T-helper 2 cell treated with Interferon-gamma antibody and Interleukin-4, amounts not matched to agents 5 μg/mL and 100 μg/mL, for 36 hours (primary cell): Measurements from ENCODE around the gene B3GAT3.
"Not testable (repeated sequence)": the region's sequence is repeated elsewhere in the genome, so short reads cannot be mapped to it uniquely, and the experiment has no call there.

ENCODE experiments used
- DNase-seq: peaks from one replicate; pipeline ENCODE4 v3.0.0; 2021; ENCODE audit warnings: low spot score
- H3K27ac Mint-ChIP-seq: one replicate; pipeline ENCODE4 v1.8.0; 2021; ENCODE audit warnings: mild to moderate bottlenecking, mixed read lengths
- H3K27me3 Mint-ChIP-seq: one replicate; pipeline ENCODE4 v1.8.0; 2021; ENCODE audit warnings: low read depth, mixed read lengths
- H3K36me3 Mint-ChIP-seq: one replicate; pipeline ENCODE4 v1.8.0; 2021; ENCODE audit warnings: low read depth, mixed read lengths
- H3K4me1 Mint-ChIP-seq: one replicate; pipeline ENCODE4 v1.8.0; 2021; ENCODE audit warnings: low read depth, mixed read lengths
- H3K4me3 Mint-ChIP-seq: one replicate; pipeline ENCODE4 v1.8.0; 2022; ENCODE audit warnings: mild to moderate bottlenecking, moderate library complexity, mixed read lengths
- H3K9me3 Mint-ChIP-seq: one replicate; pipeline ENCODE4 v1.8.0; 2021; ENCODE audit warnings: mixed read lengths

The B3GAT3 gene

DNA sequence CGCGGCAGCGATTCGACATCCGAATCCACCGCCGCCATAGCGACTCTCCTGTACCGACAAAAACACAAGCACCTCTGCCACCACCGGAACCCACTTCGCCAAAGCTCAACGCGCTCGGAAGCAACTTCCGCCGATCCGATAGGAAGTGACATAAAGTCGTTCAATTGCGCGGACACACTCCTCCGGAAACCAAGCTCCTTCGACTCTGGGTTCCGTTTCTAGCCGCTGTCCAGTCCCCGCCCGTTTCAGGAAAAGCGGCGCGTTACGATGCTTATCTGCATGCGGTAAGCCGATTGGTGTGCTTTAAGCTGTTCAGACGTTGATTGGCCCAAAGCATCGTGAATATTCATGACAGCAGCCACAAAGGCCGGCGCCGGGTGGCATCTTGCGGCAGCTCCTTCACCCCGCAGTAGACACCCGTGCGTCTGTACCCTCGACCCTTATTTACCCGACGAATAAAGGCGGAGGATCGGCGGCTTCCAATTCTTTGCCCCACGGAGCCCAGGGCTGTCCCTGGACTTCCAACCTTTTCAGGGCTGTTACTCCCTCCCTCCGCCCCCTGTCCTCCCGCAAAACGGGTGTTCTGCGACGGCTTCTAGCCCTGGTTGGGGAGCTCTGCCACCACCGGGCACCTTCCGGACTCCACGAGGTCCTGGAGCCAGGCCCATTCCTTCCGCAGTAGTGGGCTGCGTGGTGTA, 30.2 kb downstream of the B3GAT3 start, which contains the start of gene TUT1:
TSS of gene TUT1 (minus strand) at position 76 of the 698 bp plus-strand sequence. CDS start at position 38, 38 bp downstream.
- Mint-ChIP-seq H3K9me3 (no peaks in the 10 kb centered on the region), H3K4me3 (peak within 1 kb of the TSS; percentile 100), H3K27me3 (no peaks in the 10 kb centered on the region), H3K36me3 (peaks cover 50% of the 10 kb centered on the region), H3K27ac (peak within 1 kb of the TSS; percentile 96), H3K4me1 (peaks cover 31% of the 10 kb centered on the region)
- DNase-seq = peak; percentile 97

DNA sequence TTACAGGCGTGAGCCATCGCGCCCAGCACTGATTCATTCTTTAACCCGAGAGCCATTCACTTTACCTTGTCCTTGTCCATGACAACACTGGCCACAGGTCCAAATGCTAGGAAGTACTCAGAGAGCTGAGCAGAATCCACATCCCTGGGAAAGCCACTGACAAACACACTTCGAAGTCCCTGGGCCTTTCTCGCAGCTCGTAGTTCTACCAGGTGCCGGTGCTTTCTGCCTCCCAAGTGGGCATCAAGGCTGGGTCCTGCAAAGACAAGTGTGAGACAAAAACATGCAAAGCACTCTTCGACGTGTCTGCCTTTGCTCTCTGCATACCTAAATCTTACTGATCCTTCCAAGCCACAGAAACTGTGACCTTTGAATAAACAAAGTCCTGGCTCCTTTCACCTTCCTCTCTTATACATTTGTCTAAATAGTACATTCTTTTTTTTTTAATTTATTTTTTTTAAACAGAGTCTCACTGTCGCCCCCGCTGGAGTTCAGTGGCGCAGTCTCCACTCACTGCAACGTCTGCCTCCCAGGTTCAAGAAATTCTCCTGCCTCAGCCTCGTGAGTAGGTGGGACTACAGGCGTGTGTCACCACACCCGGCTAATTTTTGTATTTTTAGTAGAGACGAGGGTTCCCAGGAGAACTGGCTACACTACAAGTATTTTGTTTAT, 32.7 kb downstream of the B3GAT3 start:
- Mint-ChIP-seq H3K27ac (no peak overlapping the region), H3K4me1 (peaks cover 27% of the 10 kb centered on the region), H3K36me3 (peaks cover 34% of the 10 kb centered on the region), H3K27me3 (no peaks in the 10 kb centered on the region), H3K4me3 (peak overlapping the region; percentile 43), H3K9me3 (no peaks in the 10 kb centered on the region)
- no peak for DNase-seq

DNA sequence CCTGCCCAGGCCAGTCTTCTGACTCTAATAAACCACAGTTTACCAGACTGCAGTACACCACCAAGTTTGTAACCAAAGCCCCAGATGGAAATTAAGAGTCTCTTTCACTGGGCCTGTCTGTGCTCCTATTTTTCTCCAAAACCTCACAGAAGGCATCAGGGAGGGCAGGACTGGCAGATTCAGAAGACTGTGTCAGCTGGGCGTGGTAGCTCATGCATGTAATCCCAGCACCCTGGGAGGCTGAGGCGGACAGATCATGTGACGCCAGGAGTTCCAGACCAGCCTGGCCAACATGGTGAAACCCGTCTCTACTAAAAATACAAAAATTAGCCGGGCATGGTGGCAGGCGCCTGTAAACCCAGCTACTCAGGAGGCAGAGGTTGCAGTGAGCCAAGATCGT, 36.4 kb downstream of the B3GAT3 start:
- not testable (repeated sequence) for H3K27me3 Mint-ChIP-seq, DNase-seq, H3K9me3 Mint-ChIP-seq, H3K4me1 Mint-ChIP-seq, H3K4me3 Mint-ChIP-seq, H3K27ac Mint-ChIP-seq
- peaks cover 26% of the 10 kb centered on the region for H3K36me3 Mint-ChIP-seq

DNA sequence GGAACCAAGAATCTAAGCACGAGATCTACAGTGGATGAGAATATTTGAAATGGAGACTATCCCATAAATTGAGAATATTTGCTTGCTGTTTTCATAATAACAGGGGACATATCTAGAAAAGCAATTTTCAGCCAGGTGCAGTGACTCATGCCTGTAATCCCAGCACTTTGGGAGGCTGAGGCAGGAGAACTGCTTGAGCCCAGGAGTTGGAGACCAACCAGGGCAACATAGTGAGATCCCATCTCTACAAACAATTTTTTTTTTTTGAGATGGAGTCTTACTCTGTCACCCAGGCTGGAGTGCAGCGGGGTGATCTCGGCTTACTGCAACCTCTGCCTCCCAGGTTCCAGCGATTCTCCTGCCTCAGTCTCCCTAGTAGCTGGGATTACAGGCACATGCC, 40.1 kb downstream of the B3GAT3 start:
- H3K4me3 Mint-ChIP-seq, H3K27me3 Mint-ChIP-seq, H3K9me3 Mint-ChIP-seq, H3K4me1 Mint-ChIP-seq, DNase-seq: not testable (repeated sequence)
- Mint-ChIP-seq H3K36me3 (peaks cover 32% of the 10 kb centered on the region), H3K27ac (peak overlapping the region; percentile 8)

DNA sequence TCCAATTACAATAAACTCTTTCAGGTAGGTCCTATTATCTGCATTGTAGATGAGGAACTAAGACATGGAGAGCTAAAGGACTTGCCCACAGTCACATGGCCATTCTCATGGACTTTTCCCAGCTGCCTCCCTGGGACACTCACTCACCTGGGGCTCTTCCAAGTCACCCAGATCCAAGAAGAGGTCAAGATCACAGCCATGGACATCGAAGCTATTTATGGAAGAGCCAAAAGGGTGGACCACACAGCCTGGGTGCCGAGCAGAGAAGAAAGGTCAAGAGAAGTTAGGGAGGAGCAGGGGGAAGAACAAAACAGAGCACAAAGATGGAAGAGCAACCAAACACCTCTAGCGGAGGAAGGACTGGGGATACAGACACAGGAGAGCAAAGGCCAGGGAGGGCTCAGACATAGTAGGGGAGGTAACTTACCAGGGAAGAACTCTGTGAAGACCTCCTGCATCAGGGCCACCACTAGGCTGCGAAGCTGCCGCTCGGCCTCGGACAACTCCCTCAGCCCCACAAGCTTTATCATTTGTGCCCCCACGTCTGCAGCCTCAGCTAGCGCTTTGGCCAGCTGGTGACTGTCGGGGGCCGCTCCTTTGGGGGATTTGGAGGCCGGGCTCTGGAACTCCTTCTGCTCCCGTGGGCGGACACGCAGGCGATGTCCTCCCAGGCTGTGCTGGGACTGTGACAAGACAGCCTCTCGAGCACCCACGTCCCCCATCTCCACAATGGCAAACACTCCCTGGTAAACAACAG, 40.6 kb downstream of the B3GAT3 start:
- H3K36me3 Mint-ChIP-seq = peaks cover 34% of the 10 kb centered on the region
- no peak for DNase-seq
- peak overlapping the region; percentile 8 for H3K27ac Mint-ChIP-seq
- peaks cover 1% of the 10 kb centered on the region for H3K4me1 Mint-ChIP-seq
- H3K4me3 Mint-ChIP-seq = no peak overlapping the region
- H3K27me3 Mint-ChIP-seq = no peaks in the 10 kb centered on the region
- H3K9me3 Mint-ChIP-seq = no peaks in the 10 kb centered on the region

DNA sequence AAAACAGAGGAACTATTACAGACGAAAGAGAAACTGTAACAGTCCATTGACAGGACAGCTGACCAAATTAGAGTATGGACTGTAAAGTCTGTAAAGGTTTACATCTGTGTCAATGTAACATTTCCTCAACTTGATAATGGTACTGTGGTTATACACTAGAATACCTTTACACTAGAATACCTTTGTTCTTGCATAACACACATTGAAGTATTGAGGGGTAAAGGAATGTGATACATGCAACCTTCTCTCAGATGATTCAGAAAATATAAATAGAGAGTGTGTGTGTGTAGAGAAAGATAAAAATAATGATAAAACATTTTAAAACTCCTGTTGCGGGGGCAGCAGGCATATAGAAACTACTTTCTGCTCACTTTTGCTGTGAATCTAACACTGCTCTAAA, 42.5 kb downstream of the B3GAT3 start:
- no peaks in the 10 kb centered on the region for H3K9me3 Mint-ChIP-seq
- no peak for DNase-seq
- H3K4me1 Mint-ChIP-seq = peaks cover 12% of the 10 kb centered on the region
- H3K4me3 Mint-ChIP-seq = no peak overlapping the region
- no peaks in the 10 kb centered on the region for H3K27me3 Mint-ChIP-seq
- H3K27ac Mint-ChIP-seq = no peak overlapping the region
- H3K36me3 Mint-ChIP-seq = peaks cover 35% of the 10 kb centered on the region

DNA sequence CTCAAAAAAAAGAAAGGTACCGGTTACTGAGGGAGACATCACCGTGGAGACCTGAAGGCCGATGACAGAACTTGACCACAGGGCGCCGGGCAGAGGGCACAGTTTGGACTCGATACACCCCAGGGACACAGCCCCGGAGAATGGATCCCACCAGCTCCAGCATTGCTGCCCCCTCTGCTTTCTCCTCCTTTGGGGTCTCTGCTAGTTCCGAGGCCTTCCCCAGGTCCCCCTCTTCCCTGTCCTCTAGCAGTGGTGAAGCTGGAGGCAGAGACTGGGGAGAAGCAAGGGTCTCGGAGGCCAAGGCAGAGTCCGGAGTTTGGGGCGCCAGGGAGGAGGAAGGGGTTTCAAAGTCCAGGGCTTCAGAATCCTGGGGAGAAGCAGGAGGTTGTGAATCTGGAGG, 43.2 kb downstream of the B3GAT3 start:
- Mint-ChIP-seq H3K4me1 (peaks cover 12% of the 10 kb centered on the region), H3K27ac (no peak overlapping the region), H3K9me3 (no peaks in the 10 kb centered on the region), H3K27me3 (no peaks in the 10 kb centered on the region), H3K4me3 (no peak overlapping the region), H3K36me3 (peaks cover 30% of the 10 kb centered on the region)
- no peak for DNase-seq

DNA sequence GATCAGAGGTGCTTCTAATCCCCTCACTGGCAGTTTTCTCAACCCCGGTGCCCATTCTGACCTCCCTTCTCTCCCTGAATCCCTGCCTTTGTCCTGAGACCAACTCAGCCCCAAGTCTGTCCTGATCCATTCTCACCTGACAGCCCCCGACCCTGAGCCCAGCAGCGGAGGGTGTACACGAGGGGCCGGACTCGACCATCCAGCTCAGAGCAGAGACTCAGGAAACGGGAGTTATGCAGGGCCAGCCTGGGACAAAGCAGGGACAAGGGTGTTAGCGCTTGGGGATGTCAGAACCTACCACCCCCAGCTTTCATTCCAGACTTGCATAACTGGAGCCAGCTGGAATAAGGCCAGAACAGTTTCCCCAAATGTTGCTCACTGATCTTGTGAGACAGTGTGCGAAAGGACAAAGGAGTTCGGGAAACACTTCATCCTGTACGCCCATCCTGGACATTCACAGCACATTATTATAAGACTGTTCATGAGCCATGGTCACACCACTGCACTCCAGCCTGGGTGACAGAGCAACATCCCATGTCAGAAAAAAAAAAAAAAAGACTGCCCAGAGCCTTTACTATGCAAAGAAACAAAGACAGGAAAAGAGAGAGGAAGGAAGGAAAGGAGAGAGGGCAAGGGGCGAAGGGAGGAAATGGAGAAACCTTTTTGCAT, 44.6 kb downstream of the B3GAT3 start:
- Mint-ChIP-seq H3K36me3 (peaks cover 41% of the 10 kb centered on the region), H3K9me3 (no peaks in the 10 kb centered on the region), H3K27ac (peak overlapping the region; percentile 42), H3K4me1 (peaks cover 21% of the 10 kb centered on the region), H3K27me3 (no peaks in the 10 kb centered on the region), H3K4me3 (no peak overlapping the region)
- DNase-seq = no peak

DNA sequence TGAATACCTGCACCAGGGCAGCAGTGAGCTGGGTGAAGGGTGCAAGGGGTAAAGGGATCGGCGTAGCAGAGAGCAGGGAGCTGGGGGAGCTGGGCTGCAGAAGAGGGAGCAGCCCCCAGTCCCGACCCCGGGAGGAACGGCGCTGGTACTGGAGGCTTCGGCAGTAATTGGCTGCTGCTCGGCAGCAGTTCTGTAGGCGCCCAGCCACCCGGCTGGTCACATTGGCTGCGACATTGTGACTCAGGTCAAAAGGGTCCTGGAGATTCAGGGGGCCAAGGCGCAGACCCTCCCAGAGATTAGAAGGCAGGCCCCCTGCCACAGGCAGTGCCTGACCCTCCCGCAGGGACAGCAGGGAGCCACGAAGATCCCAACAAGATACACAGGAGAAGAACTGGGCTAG, 45.9 kb downstream of the B3GAT3 start:
- no peak for DNase-seq
- H3K36me3 Mint-ChIP-seq = peaks cover 48% of the 10 kb centered on the region
- H3K9me3 Mint-ChIP-seq = no peaks in the 10 kb centered on the region
- peak overlapping the region; percentile 81 for H3K27ac Mint-ChIP-seq
- H3K4me1 Mint-ChIP-seq = peaks cover 34% of the 10 kb centered on the region
- peak overlapping the region; percentile 76 for H3K4me3 Mint-ChIP-seq
- no peaks in the 10 kb centered on the region for H3K27me3 Mint-ChIP-seq

DNA sequence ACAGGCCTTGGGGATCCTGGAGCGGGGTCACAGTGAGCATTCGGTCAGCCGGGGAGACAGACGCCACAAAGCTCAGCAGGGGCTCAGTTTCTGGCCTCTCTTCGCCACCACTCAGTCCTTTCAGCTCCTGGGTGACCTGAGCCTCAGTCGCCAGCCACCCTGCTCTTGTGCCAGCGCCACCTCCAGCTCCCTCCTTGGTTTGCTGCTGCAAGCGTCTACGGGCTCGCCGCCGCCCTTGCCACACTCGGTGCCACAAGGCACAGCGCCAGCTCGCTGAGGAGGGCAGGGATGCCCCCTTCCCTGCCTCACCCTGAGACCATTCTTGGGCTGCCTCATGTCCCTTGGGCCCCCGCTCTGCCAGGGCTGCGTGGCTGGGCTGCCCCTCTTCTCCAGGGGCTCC, 46.6 kb downstream of the B3GAT3 start:
- Mint-ChIP-seq H3K4me3 (peak overlapping the region; percentile 97), H3K4me1 (peaks cover 37% of the 10 kb centered on the region), H3K27ac (peak overlapping the region; percentile 91), H3K36me3 (peaks cover 51% of the 10 kb centered on the region), H3K9me3 (no peaks in the 10 kb centered on the region), H3K27me3 (no peaks in the 10 kb centered on the region)
- no peak for DNase-seq

DNA sequence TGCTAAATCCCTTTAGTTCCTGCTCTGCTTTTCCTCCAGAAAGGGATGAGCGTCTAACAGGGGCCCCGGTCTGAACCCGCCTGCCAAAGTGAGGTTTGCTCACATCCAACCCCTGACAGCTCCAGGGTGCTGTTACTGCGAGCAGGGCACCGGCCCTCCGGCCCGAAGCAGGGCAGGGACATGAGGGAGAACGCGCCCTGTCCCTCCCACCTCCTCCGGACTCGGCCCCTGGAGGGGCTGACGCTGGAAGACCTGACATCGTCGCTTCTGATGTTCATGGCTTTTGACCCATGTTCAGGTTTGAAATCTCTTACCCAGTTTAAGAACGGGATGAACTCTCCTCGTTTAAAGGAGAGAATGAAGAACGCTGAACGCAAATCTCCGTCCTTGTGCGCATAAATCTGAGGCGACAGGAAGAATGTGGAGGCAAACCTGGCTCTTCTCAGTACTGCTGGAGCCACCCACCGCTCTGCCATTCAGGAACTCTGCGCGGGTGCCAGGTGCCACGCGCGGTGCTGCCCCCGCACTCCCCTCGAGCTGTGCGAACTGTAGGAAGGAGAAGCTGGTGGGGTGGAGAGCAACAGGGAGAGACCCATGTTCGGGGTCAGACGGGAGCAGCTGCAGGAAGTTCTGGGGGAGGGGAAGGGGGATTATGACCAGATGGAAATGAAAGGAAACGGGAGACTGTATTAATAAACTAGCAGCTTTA, 47.3 kb downstream of the B3GAT3 start:
- Mint-ChIP-seq H3K4me1 (peaks cover 37% of the 10 kb centered on the region), H3K27ac (peak overlapping the region; percentile 91), H3K4me3 (peak overlapping the region; percentile 97), H3K36me3 (peaks cover 57% of the 10 kb centered on the region), H3K27me3 (no peaks in the 10 kb centered on the region), H3K9me3 (no peaks in the 10 kb centered on the region)
- no peak for DNase-seq

DNA sequence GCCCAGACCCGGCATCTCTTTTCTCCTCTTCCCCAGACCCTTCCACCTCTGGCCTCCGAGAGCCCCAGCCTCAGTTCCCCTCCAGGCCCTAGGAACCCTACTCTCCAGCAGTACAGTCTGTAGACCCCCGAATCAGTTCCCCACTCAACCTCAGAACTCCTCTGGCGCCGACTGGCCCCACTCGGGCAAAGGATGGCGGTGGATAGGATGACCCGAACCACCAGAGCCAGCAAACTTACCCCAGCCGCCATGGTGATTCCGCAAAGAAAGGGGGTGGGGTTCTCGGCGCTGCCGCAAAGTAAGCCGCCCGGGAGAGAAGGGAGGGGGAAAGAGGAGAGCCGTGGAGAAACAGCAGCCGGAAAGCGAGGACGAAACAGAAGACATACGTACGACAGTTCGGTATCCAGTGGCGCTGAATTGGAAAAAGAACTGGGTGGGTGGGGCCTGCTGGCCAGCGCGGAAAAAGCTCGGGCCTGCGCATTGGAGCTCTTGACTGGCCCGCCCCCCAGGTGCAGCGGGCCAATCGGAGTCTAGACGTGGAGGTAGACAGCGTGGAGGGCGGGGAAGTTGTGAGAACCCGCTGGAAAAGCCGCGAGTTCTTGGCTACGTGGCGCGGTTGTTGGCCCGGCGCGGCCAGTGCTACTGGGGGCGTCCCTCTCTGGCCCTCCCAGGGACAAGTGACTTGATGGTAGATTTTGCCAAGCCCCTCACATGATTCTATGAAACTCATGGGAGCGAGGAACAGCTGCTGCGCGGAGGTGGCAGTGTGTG, 48.0 kb downstream of the B3GAT3 start, which contains the start of gene EEF1G:
TSS of gene EEF1G (minus strand) at position 300 of the 771 bp plus-strand sequence. CDS start at position 251, 49 bp downstream.
- H3K36me3 Mint-ChIP-seq = peaks cover 59% of the 10 kb centered on the region
- H3K4me1 Mint-ChIP-seq = peaks cover 37% of the 10 kb centered on the region
- H3K9me3 Mint-ChIP-seq = no peaks in the 10 kb centered on the region
- H3K27ac Mint-ChIP-seq = peak within 1 kb of the TSS; percentile 91
- H3K27me3 Mint-ChIP-seq = no peaks in the 10 kb centered on the region
- DNase-seq = peak; percentile 99
- H3K4me3 Mint-ChIP-seq = peak within 1 kb of the TSS; percentile 97
